RCC 7860 (cell line): ENCODE measurements around the gene LLGL2.
"Not testable (repeated sequence)": the region's sequence is repeated elsewhere in the genome, so short reads cannot be mapped to it uniquely, and the experiment has no call there.

Source experiments
- DNase-seq: peaks from one replicate; pipeline ENCODE4 v3.0.0-alpha.2; 2015; ENCODE audit warnings: low spot score
- FAIRE-seq: peaks from 2 replicates; lab custom pipeline; 2012; peaks lifted over from hg19 to GRCh38; lab: Jason Lieb, UNC

Gene LLGL2

DNA sequence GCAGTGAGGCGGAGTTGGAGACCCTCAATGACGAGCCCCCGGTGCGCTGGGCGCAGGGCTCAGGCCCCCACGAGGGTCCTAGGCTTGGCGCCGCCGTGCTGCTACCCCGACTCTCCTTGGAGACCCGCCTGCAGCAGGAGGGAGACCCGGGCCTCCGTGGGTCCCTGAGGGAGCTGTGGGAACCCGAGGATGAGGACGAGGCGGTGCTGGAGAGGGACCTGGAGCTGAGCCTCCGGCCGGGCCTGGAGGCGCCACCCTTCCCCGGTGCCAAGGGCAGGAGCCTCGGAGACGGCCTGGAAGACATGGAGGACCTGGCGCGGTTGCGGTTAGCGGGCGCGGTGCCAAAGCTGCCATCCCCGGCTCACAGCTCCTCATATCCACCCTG lies 64.4 kb downstream of the LLGL2 start:
- FAIRE-seq (no peak), DNase-seq (no peak)

DNA sequence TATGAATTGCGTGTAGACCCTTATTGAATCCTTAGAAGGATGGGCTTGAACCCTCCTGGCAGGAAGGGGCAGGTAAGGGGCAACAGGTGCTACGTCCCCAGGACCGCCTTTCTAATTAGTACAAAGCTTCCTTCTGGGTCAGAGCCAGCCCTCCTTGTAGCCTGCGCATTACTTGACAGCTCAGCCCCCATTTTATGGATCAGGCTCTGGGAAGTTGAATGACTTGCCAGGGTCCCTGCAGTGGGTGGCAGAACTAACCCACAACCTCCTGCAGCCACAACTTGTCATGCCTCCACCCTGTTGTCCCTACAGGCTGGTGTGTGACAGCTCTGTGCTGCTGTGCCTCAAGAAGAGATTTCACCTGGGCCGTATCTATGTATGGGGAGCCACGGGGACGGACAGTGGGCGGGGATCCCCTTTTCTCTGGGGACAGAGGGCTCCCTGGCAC lies 64.8 kb downstream of the LLGL2 start:
- FAIRE-seq = no peak
- no peak for DNase-seq

DNA sequence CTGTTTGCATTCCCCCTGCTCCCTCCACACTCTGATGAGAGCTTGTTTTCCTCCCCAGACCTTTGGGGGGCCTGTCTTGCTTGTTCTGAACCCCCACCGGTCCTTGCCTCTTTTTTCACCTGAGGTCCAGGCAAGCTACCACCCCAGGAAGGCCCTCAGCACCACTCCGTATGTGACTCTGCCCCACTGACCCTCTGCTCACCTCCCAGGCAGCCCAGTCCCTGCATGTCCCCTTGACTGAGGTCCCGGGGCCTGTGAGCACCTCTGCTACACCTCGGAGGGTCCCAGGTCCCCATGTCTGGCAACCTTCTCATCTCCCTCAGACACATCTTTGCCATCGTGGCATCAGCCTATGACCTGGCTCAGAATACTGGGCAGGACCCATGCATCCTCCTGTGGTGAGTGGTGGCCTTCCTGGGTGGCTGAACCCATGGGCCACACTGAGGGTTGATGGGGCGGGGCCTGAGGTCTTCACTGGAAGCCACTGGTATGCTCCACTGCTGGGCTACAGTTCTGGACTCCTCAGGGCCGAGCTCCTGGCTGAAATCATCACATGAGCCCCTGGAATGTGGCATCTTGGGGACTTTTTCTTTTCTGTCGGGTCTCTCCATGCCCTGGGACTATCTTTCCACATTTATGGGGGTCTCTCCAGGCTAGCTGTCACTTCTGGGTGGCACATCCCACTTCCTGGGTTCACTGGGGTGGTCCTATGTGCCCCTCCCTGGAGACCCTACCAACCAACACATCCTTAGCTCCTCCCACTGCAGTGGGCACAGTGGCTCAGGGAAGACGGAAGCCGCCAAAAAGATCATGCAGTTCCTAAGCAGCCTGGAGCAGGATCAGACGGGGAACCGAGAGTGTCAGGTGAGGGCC lies 65.6 kb downstream of the LLGL2 start:
- FAIRE-seq = no peak
- no peak for DNase-seq

DNA sequence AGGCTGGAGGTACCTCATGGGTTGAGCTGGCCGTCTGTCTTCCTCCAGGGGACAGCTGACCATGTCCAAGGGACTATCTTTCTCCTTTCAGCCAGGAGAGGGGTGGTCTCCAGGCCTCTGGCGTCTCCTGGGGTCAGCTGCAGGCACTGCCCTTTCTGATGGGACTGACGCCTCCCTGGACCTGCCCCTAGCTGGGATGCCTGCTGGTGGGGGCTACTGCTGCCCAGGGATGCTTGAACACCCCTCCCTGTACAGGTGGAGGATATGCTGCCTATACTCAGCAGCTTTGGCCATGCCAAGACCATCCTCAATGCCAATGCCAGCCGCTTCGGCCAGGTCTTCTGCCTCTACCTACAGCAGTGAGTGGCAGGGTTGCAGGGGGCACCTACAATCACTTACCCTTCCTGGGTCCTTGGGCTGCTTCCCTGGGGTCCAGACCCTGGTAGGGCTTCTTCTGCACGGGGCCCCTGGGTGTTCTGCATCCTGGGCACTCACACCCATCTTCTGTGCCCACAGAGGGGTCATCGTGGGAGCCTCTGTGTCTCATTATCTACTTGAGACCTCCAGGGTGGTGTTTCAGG lies 66.3 kb downstream of the LLGL2 start:
- FAIRE-seq (no peak), DNase-seq (no peak)

DNA sequence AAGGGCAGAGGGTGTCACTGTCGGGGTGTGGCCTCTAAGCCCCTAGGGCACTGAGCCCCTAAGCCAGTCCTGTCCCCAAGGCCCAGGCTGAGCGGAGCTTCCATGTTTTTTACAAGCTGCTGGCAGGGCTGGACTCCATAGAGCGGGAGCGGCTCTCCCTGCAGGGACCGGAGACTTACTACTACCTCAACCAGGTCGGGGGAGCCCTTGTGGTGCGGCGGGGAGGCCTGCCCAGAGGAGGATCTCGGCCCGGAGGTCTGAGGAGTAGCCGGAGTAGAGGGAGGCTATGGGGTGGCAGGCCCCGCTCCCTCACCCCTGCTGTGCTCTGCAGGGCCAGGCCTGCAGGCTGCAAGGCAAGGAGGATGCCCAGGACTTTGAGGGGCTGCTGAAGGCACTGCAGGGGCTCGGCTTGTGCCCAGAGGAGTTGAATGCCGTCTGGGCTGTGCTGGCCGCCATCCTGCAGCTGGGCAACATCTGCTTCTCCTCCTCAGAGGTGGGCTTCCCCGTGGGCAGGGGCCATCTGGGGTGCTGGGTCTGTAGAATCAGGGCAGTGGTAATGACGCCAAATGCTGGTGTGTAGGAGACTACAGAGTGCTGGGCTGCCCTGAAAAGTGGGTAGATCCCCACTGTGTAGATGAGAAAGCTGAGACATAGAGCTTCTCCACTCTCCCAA lies 67.0 kb downstream of the LLGL2 start:
- FAIRE-seq (no peak), DNase-seq (no peak)

DNA sequence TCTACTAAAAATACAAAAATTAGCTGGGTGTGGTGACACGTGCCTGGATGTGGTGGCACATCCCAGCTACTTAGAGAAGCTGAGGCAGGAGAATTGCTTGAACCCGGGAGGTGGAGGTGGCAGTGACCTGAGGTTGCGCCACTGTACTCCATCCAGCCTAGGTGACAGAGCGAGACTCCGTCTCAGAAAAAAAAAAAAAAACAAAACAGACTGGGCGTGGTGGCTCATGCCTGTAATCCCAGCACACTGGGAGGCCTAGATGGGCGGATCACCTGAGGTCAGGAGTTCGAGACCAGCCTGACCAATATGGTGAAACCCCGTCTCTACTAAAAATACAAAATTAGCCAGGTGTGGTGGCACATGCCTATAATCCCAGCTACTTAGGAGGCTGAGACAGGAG lies 67.9 kb downstream of the LLGL2 start:
- not testable (repeated sequence) for DNase-seq, FAIRE-seq

DNA sequence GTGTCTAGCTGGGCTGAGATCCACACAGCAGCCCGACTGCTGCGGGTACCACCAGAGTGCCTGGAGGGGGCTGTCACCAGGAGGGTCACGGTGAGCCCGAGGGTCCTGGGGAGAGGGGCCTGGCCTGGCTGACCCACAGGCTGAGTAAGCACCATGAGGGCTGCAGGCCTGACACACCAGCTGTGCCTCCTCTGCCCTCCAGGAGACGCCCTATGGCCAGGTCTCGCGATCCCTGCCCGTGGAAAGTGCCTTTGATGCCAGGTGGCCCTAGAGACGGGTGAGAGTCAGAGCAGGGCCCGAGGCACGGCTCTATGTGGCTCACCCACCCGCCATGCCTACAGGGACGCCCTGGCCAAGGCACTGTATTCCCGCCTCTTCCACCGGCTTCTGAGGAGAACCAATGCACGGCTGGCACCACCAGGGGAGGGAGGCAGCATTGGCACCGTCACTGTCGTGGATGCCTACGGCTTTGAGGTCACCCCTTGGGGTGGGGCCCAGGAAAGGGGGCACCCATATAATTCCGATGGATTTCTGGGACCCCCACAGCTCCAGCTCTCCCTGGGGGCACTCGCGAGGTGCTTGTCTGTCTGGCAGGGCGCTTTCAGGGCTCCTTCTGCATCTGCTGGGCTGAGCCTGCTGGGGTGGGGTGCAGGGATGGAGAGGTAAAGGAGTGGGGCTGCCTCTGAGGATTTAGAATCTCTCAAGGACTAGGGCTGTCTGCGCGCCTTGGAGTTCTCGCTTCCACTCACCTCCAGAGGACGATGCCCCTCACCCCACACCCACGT lies 69.2 kb downstream of the LLGL2 start:
- no peak for FAIRE-seq
- no peak for DNase-seq

DNA sequence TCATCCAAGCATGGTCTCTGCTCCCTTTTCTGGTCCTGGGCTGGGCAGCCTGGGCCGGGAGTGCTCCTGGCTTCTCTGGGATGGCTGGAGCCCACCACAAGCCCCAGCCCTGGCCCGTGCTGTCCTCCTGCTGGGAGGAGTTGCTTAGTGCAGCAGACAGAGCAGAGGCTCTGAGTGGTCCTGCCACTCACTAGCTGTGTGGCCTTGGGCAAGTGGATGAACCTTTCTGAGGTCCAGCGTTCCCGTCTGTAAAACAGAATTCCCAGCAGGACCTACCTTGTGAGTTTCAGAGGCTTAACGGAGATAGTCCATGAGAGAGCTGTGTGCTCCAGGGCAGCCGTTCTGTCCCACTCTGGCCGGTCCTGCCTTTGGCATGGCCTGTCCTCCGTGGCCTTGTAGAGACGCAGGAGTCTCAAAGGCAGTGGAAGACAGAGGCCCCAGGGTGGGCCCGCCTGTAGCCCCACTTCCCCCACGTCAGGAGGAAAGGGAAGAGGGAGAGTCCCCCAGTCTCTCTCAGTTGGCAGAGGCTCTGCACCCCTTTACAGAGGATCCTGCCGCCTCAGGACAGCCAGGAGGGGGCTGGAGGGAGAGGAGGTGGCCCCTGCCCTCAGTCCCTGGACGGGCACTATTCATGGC lies 69.9 kb downstream of the LLGL2 start:
- FAIRE-seq = no peak

DNA sequence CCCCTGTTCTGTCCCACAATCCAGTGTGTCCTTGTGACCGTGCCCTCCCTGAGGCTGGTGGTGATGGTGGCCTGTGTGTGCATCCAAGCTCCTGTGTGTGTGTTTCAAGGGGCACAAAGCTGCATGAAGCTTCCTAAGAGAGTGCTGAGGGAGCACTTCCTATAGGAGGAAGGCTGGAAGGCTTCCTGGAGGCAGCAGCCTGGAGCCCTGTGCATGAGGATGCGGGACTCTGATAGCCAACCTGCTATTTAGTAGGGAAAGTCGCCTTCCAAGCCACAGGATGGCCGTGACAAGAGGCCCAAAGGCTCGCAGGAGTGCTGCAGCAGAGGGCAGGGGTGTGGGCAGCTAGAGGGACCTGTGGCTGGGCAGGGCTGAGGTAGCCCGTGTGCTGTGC lies 70.4 kb downstream of the LLGL2 start:
- FAIRE-seq (no peak), DNase-seq (no peak)

More for the DNA sequence above, 69.9 kb downstream of the LLGL2 start:
- no peak for DNase-seq

DNA sequence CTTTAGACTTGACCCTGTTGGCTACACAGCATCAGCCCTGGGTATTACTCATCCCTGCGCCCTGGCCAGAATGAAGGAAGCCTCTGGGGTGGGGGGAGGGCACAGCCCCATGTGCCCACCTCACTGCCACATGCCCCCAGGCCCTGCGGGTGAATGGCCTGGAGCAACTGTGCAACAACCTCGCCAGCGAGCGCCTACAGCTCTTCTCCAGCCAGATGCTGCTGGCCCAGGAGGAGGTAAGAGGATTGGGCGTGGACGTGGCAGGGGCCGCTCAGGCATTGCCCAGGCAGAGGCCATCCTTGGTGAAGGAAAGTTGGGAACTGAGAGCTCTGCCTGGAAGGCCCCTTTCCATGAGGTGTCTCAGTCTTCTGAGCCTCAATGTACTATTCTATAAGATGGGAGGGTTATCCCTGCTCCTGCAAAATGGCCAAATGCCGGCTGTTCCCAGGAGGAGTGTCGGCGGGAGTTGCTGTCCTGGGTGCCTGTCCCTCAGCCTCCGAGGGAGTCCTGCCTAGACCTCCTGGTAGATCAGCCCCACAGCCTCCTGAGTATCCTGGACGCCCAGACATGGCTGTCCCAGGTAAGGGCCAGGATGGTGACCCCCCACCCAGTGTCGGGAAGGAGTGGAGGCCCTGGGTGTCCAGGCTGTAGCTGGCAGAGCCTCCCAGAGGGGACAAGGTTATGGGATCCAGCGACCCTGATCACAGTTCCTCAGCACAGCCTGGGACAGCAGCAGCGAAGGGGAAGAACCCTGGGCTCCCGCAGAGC lies 71.0 kb downstream of the LLGL2 start:
- DNase-seq = no peak
- no peak for FAIRE-seq

DNA sequence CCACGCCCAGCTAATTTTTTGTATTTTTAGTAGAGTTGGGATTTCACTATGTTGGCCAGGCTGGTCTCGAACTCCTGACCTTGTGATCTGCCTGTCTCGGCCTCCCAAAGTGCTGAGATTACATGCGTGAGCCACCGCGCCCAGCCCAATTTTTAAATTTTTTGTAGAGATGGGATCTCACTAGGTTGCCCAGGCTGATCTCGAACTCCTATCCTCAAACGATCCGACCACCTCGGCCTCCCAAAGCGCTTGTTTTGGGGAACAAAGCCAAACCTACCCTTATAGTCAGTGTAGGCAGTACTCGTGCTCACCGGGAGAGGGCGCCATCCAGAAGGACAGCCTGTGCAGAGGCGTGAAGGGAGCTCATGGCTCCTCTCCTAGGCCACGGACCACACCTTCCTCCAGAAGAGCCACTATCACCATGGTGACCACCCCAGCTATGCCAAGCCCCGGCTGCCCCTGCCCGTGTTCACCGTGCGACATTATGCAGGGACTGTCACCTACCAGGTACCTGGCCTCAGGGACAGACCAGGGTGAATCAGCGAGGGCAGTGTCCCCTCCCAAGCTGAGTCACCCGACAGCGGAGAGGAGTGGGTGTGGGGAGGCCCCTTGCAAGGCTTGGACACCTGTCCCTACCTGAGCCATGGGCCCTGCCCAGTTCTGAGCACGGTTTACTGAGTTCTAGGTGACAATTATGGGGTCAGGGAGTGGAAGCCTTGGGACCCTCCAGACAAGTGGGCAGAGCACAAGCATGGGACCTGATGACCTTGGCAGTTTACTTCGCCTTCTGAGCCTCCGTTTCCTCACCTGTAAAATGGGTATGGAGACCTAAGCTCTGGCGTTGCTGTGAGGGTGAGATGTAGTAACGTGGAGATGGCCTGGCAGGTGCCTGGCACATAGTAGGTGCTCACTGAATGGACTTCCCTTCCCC lies 75.8 kb downstream of the LLGL2 start:
- no peak for FAIRE-seq
- peak; percentile 58 for DNase-seq

DNA sequence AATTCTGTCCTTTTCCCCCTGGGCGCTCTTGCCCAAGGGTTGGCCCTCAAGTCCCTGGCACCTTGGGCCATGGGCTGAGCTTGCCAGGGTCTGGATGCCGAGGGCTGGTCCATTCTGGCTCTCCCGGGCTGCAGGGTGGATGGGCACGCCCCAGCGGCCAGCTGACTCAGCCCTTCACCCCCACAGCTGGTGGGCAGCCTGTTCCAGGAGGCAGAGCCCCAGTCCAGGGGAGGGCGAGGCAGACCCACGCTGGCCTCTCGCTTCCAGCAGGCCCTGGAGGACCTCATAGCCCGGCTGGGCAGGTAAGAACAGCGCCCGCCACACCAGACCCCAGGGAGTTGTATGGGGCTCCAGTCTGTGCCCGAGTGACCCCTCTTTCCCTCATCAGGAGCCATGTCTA lies 77.1 kb downstream of the LLGL2 start:
- DNase-seq (no peak), FAIRE-seq (no peak)

DNA sequence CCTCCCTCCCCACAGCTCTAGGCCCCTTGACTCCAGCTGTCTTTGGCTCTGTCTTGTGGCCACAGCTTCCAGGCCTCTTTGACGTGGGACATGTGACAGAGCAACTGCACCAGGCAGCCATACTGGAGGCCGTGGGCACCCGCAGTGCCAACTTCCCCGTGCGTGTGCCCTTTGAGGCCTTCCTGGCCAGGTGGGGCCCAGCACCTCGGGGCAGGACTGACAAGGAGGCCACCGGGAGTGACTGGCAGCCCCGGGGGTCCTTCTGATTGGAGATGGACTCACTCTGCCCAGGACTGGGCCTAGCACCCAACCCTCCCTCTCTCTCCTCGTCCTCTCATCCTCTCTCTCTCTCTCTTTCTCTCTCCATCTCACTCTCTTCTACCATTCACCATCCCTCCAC lies 77.6 kb downstream of the LLGL2 start:
- DNase-seq (no peak), FAIRE-seq (no peak)

DNA sequence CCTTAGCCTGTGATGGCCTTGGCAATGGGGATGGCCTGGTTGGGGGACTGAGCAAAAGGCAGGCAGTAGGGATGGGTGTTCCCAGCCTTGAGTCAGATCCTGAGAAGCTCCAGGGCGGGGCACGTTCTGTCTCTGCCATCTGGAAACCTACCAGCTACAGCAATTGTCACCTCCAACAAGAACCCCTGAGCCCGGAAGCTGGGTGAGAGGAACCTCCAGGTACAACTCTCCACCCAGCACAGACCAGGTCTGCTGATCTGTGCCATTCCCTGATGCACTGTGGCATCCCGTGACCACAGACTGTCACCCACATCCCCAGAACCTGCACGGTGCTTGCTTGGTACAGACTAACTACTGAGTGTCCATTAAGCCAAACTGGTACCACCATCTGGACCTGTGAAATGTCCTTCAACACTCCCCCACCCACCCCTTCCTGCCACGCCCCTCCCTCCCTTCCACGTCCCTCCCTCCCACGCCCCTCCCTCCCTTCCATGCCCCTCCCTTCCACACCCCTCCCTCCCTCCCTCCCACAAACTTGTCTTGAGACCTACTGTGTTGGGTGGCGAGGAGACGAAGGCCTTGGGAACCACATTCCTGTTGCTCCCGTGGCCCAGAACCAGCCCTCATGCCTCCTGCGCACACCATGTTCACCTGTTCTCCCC lies 78.7 kb downstream of the LLGL2 start:
- DNase-seq (no peak), FAIRE-seq (no peak)

DNA sequence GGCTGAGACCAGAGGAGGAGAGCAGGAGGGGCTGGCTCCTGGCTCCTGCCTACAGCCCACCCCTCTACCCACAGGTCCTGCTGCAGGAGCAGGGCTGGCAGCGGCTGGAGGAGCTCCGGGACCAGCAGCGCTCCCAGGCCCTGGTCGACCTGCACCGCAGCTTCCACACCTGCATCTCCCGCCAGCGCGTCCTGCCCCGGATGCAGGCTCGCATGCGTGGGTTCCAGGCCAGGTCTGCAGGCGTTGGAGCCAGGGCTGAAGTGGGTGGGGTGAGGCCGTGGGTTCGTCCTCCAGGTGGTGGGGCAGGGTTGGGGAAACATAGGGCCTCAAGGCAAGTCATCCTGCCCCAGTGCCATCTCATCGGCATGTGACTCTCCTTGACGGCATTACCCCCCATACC lies 80.3 kb downstream of the LLGL2 start:
- DNase-seq (no peak), FAIRE-seq (no peak)

DNA sequence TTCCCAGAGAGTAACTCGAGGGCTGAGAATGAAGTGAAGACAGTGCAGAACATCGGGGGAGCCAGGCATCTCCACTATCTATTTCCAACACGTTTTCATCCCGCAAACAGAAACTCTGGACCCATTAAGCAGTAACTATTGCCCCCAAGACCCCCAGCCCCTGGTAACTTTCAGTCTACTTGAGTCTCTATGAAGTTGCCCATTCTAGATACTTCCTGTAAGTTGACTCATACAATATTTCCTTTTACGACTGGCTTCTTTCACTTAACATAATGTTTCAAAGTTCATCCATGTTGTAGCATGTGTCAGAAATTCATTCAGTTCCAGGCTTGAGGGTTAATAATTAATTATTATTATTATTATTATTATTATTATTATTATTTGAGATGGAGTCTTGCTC lies 81.6 kb downstream of the LLGL2 start:
- FAIRE-seq (no peak), DNase-seq (no peak)

DNA sequence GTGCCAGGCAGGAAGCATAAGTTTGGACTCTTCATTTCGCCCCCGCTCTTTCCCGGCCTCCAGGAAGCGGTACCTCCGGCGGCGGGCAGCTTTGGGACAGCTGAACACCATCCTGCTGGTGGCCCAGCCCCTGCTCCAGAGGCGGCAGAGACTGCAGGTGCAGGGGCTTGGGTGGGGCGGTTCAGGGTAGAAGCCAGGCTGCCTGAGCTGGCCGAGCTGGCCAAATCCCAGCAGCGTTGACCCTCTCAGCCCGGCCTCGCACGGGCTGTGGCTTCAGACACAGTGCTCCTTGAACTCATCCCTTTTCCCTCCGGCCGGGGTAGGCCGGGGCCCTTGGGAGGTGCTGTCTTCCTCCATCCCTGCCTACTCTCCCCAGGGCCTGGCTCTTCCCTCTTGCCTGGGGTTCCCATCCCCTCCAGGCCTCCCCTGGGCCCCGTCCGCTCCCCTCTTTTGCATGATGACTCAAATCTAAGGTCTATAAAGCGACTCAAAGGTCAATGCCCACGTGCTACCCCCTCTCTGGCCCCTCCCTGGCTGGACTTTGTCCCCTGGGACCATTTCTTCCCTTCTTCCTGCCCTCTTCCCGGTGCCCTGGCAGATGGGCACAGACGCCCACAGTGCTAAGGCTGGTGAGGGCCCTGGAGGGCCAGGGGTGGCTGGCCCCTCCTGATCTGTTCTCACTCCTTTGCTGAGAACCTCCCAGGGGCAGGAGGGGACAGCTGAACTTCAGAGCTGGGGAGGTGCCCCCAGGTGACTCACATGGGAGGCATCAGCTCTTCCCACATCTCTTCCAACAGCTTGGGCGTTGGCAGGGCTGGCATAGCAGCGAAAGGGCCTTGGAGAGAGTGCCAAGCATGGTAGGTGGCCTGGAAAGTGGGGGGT lies 84.8 kb downstream of the LLGL2 start:
- DNase-seq = peak; percentile 27
- no peak for FAIRE-seq
